ENCODE data around the gene FGF1. TPM values are rescaled to one million over a fixed set of nuclear protein-coding genes. Genes with fewer than 3 reads are reported as not detected.

Gene FGF1
- total RNA-seq, 2 experiments from 2014 or later: not detected

DNA sequence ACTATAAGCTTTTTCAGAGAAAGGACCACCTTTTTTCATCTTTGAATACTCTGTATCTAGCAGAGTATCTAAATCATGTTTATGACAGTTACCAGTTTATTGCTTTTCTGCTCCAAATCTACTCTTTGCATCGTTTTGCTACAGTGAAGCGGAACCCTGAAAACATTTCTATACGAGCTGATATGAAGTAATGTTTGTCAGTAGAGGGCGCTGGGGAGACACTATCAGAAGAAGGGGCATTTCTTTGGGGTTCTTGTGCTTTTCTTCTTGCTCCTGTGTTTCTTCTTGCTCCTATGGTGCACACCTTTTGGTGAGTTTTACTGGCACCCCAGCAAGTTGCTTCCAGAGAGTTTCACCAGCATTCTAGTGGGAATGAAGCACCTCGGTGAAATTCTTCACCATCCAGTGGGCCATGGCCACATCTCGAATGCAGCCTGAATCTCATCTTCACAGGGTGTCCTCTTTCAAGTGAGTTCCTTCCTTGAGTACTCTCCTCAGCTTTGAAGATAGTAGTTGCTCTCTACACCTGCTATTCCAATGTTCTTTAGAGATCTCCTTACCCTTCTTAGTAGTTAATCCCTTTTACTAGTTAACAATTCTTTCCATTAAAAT lies 98.4 kb downstream of the FGF1 start:
- CTCF ChIA-PET: interaction anchor here (0.8 to 1.9 kb wide), 6 partner anchors 9 to 126 kb away, joined by 3 to 5 read pairs (median 5); no protein-coding TSS in a partner anchor
- ATAC-seq (no peak), DNase-seq (peak; percentile 45)
- no peak overlapping the region for H3K4me3 Mint-ChIP-seq
- H3K27ac Mint-ChIP-seq: no peak overlapping the region
- no peaks in the 10 kb centered on the region for H3K9me3 Mint-ChIP-seq (ENCODE audit: low read depth)
- no peaks in the 10 kb centered on the region for H3K36me3 Mint-ChIP-seq
- no peaks in the 10 kb centered on the region for H3K4me1 Mint-ChIP-seq
- H3K27me3 Mint-ChIP-seq: peaks cover 52% of the 10 kb centered on the region

DNA sequence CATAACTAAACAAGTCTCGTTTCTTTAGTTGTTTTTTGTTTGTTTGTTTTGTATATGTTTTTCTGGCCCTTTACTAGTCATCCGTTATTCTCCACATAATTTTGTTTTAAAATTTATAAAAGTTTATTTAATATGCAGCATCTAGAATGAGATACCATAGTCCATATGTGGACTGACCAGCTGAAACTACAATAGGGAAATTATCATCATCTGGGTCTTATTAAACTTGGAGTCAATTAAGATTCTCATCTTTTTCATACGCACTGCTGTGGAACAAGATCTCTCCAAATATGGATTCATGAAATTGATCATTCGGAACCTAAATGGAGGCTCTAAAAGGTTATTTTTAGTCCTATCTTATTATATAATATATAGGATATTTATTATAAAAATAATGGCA lies 99.3 kb downstream of the FGF1 start:
- Mint-ChIP-seq H3K4me1 (no peaks in the 10 kb centered on the region), H3K4me3 (no peak overlapping the region), H3K9me3 (ENCODE audit: low read depth) (no peaks in the 10 kb centered on the region), H3K27me3 (peaks cover 46% of the 10 kb centered on the region), H3K27ac (no peak overlapping the region), H3K36me3 (no peaks in the 10 kb centered on the region)
- ATAC-seq (no peak), DNase-seq (no peak)
- CTCF ChIA-PET: interaction anchor here (0.6 to 1.9 kb wide), 5 partner anchors 9 to 126 kb away, joined by 3 to 5 read pairs (median 5); no protein-coding TSS in a partner anchor

DNA sequence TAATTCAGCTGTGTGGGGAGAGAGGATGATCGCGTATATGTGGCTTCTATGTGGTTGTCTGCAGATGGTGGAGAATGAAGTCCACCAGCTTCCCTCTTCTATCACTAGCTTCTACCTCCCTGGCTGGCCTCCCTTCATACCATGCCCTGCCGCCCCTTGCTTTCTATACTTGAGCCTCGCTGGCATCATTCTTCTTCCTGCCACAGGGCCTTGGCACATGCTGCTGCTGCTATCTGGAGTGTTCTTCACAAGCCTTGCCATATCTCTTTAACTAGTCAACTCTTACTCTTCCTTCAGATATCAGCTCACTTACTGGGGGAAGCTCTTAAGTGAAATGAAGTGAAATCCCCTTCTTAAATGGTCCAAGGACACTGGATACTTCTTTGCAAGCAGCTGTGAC lies 100.4 kb downstream of the FGF1 start:
- Mint-ChIP-seq H3K27me3 (peaks cover 36% of the 10 kb centered on the region), H3K36me3 (no peaks in the 10 kb centered on the region)
- CTCF ChIA-PET: interaction anchor here (1.5 kb wide), 1 partner anchor 114 kb away, joined by 5 read pairs; no protein-coding TSS in a partner anchor

DNA sequence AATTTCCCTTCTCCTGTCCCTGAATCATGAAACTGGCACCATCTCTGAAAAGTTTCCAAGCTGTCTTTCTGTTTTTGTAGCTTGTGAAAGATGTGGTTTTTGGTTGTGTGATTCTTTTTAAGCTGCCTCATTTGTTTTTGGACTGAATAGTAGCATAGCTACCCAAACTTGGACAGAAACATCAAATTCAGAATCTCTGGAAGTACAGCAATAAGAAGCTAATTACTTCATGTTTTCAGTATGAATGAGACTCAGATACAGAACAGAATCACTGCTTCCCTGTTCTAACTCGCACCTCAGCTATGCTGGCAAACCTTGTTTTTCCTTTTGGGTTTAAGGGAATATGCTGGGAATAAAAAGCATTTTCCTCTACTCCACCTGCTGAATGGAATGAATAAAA lies 101.0 kb downstream of the FGF1 start:
- Mint-ChIP-seq H3K36me3 (peaks cover 3% of the 10 kb centered on the region), H3K9me3 (ENCODE audit: low read depth) (no peaks in the 10 kb centered on the region), H3K27me3 (peaks cover 30% of the 10 kb centered on the region), H3K4me1 (peaks cover 10% of the 10 kb centered on the region), H3K27ac (no peak overlapping the region), H3K4me3 (no peak overlapping the region)
- no peak for ATAC-seq
- CTCF ChIA-PET: interaction anchor here (1.5 kb wide), 1 partner anchor 114 kb away, joined by 5 read pairs; no protein-coding TSS in a partner anchor
- no peak for DNase-seq

More for the DNA sequence above, 100.4 kb downstream of the FGF1 start:
- no peaks in the 10 kb centered on the region for H3K9me3 Mint-ChIP-seq (ENCODE audit: low read depth)
- ATAC-seq (no peak), DNase-seq (no peak)
- H3K4me1 Mint-ChIP-seq: peaks cover 5% of the 10 kb centered on the region
- H3K27ac Mint-ChIP-seq: no peak overlapping the region
- no peak overlapping the region for H3K4me3 Mint-ChIP-seq

DNA sequence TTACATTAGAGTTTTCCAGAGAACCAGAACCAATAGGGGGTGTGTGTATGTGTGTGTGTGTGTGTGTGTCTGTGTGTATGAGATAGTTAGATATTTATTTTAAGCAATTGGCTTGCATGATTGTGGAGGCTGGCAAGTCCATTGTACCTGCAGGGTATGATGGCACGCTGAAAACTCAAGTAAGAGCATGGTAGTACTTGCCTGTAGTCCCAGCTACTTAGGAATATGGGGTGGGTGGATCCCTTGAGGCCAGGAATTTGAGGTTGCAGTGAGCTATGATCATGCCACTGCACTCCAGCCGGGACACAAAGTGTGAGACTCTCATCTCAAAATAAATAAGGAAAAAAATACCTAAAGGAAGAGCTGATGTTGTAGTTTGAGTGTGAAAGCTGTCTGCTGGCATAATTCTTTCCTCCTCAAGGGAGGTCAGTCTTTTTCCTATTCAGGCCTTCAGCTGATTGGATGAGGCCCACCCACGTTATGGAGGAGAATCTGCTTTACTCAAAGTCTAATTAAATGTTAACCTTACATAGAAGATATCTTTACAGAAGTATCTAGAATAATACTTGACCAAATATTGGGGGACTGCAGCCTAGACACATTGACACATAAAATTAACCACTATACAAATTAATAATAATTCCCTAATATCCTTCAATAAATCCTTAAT lies 107.6 kb downstream of the FGF1 start:
- no peak for ATAC-seq
- Mint-ChIP-seq H3K4me3 (no peak overlapping the region), H3K36me3 (peaks cover 8% of the 10 kb centered on the region), H3K27ac (no peak overlapping the region), H3K27me3 (no peaks in the 10 kb centered on the region), H3K9me3 (ENCODE audit: low read depth) (peaks cover 4% of the 10 kb centered on the region), H3K4me1 (peaks cover 15% of the 10 kb centered on the region)
- DNase-seq: no peak
- CTCF ChIA-PET: no interaction called here

DNA sequence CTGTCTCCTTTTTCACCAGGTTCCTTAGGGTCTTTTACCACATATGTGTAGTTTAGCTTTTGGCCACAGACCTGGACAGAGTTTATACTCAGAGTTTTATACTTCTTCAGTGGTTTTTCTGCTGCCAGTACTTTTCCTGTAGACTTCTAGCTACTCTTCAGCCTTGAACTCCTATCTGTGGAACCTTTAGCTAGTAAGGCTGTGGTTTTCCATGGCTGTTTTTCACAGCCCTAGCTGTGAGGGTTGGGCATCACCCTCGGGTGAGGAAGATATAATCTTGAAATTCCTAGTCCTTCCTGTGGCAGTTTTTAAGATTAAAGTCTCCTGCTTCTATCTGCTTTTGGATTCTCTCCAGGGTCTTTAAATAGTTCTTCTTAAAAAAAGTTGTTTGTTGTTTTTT lies 109.1 kb downstream of the FGF1 start:
- DNase-seq (no peak), ATAC-seq (no peak)
- Mint-ChIP-seq H3K9me3 (ENCODE audit: low read depth) (peaks cover 4% of the 10 kb centered on the region), H3K27ac (no peak overlapping the region), H3K36me3 (peaks cover 8% of the 10 kb centered on the region), H3K4me3 (no peak overlapping the region), H3K4me1 (peaks cover 15% of the 10 kb centered on the region), H3K27me3 (no peaks in the 10 kb centered on the region)
- CTCF ChIA-PET: interaction anchor here (1.6 kb wide), 1 partner anchor 27 kb away, joined by 6 read pairs; no protein-coding TSS in a partner anchor

DNA sequence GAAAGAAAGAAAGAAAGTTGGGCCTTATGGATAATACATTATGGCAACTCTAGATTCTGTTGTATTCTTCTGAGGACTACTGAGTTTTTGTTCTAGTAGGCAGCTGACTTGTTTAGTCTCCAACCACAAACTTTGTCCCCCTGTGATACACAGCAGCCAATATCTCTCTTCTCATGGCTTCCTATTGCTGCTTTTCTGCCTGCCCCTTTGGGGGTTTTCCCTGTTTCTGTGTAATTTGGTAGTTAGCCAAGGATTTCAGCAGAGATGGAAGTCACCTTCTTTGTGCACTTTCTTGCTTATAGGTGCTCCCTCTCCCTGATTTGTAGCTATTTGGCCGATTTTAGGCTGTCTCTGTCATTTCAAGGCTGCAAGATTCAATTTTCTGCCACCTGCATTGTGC lies 109.6 kb downstream of the FGF1 start:
- no peak for DNase-seq
- Mint-ChIP-seq H3K27me3 (peaks cover 3% of the 10 kb centered on the region), H3K27ac (no peak overlapping the region), H3K9me3 (ENCODE audit: low read depth) (peaks cover 4% of the 10 kb centered on the region), H3K4me1 (peaks cover 15% of the 10 kb centered on the region), H3K4me3 (no peak overlapping the region), H3K36me3 (peaks cover 8% of the 10 kb centered on the region)
- CTCF ChIA-PET: interaction anchor here (1.6 kb wide), 1 partner anchor 27 kb away, joined by 6 read pairs; no protein-coding TSS in a partner anchor
- ATAC-seq: no peak

DNA sequence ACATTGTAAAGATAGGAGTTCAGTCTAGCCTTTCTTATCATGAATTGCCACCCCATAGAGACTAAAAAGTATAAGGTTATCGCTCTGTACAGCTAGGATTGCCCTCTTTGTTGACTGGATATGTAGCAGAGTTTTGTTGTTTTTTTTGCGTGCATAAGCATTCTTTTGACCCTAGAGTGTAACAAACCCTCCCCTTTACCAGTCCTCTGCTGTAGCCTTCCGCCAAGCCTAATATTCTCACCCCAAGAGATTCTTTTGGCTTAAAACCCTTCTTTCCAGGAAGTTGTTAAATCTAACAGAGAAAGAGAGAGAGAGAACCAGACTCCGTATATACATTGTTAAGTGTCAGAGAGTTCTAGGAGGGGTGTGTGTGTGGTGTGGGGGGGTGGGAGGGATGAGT lies 113.9 kb downstream of the FGF1 start:
- Mint-ChIP-seq H3K36me3 (no peaks in the 10 kb centered on the region), H3K27me3 (peaks cover 5% of the 10 kb centered on the region), H3K9me3 (ENCODE audit: low read depth) (no peaks in the 10 kb centered on the region), H3K4me3 (no peak overlapping the region), H3K27ac (no peak overlapping the region), H3K4me1 (no peaks in the 10 kb centered on the region)
- CTCF ChIA-PET: no interaction called here
- no peak for DNase-seq
- no peak for ATAC-seq

DNA sequence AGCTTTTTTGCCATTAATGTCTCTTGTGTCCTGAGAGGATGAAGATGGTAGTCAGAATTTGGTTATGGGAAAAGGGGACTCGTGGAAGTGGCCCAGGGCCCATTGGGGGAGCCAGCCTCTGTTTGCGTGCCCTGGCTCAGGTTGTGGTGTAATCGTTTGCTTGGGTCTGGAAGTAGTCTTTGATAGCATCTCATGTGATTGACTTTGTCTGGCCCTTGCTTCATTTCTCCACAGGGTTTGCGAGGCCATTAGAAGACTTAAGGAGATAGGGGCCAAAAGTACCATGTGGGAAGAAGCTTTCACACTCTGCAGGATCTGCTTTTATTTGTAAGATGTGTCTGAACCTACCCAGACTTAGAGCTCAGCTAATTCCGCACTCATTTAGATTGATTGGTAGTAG lies 114.5 kb downstream of the FGF1 start:
- Mint-ChIP-seq H3K36me3 (no peaks in the 10 kb centered on the region), H3K9me3 (ENCODE audit: low read depth) (no peaks in the 10 kb centered on the region), H3K27ac (no peak overlapping the region), H3K27me3 (peaks cover 5% of the 10 kb centered on the region), H3K4me1 (no peaks in the 10 kb centered on the region), H3K4me3 (no peak overlapping the region)
- no peak for ATAC-seq
- CTCF ChIA-PET: interaction anchor here (0.7 kb wide), 1 partner anchor 15 kb away, joined by 3 read pairs; no protein-coding TSS in a partner anchor
- no peak for DNase-seq

DNA sequence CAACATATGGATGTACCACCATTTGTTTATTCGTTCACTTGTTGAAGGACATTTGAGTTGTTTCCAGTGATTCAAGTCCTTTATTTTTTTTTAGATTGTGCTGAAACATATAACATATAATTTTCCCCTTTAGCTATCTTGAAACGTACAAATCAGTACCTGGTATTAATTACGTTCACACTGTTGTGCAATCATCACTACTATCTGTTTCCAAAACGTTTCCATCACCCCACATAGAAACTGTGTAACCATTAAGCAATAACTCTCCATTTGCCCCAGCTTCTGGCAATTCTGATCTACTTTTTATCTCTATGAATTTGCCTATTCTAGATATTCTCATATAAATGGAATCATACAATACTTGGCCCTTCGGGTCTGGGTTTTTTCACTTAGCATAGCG lies 116.0 kb downstream of the FGF1 start:
- CTCF ChIA-PET: no interaction called here
- ATAC-seq (no peak), DNase-seq (no peak)
- H3K27ac Mint-ChIP-seq: no peak overlapping the region
- H3K4me1 Mint-ChIP-seq: no peaks in the 10 kb centered on the region
- H3K27me3 Mint-ChIP-seq: peaks cover 5% of the 10 kb centered on the region
- no peaks in the 10 kb centered on the region for H3K36me3 Mint-ChIP-seq
- H3K9me3 Mint-ChIP-seq (ENCODE audit: low read depth): no peaks in the 10 kb centered on the region
- H3K4me3 Mint-ChIP-seq: no peak overlapping the region

DNA sequence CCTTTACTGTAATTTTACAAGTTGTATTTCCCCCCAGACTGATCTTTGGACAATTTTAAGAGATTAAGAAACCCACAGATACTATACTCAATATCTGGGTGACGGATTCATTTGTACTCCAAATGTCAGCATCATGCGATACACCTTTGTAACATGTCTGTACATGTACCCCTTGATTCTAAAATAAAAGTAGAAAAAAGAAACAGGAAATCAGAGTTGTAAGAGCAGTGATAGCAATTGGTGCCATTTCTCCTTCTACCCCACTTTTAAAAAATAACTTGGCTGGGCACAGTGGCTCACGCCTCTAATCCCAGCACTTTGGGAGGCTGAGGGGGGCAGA lies 116.9 kb downstream of the FGF1 start:
- H3K27ac Mint-ChIP-seq: no peak overlapping the region
- no peak overlapping the region for H3K4me3 Mint-ChIP-seq
- H3K36me3 Mint-ChIP-seq: no peaks in the 10 kb centered on the region
- CTCF ChIA-PET: no interaction called here
- H3K9me3 Mint-ChIP-seq (ENCODE audit: low read depth): no peaks in the 10 kb centered on the region
- DNase-seq (no peak), ATAC-seq (no peak)
- peaks cover 5% of the 10 kb centered on the region for H3K27me3 Mint-ChIP-seq
- H3K4me1 Mint-ChIP-seq: no peaks in the 10 kb centered on the region

DNA sequence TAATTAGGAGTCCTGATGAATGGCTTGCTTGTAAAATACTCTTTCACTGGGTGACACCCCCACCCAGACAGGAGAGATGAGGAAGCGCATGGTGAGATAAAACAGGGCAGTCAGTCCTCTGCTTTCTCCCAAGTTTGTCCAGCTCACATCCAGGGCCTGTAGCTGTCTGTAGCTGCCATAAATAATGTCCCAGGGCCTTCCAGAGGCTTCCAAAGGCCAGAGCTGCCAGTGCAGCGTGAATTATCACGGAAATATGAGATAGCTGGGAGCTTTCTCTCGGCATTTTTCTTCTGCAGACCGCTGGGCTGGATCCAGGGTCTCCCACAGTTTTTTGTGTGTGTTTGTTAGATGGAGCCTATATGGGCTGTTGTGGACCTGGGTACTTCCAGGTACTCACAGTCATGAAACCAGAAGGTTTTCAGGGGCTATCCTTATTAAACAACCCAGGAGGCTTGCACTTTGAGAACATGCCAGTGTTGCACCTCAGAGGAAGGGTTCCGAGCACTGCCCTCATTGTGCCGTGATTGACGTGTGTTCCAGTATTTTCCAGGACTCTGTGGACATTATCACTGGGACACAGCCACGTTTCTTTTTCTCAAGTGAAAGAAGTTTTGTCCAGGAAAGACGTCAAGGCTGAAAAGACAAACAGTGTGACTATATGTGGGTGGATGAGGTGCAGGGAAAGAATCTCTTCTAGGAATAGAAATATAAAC lies 117.5 kb downstream of the FGF1 start:
- H3K27ac Mint-ChIP-seq: no peak overlapping the region
- ATAC-seq (no peak), DNase-seq (no peak)
- H3K4me3 Mint-ChIP-seq: no peak overlapping the region
- CTCF ChIA-PET: no interaction called here
- H3K36me3 Mint-ChIP-seq: no peaks in the 10 kb centered on the region
- no peaks in the 10 kb centered on the region for H3K9me3 Mint-ChIP-seq (ENCODE audit: low read depth)
- peaks cover 5% of the 10 kb centered on the region for H3K27me3 Mint-ChIP-seq
- H3K4me1 Mint-ChIP-seq: no peaks in the 10 kb centered on the region

DNA sequence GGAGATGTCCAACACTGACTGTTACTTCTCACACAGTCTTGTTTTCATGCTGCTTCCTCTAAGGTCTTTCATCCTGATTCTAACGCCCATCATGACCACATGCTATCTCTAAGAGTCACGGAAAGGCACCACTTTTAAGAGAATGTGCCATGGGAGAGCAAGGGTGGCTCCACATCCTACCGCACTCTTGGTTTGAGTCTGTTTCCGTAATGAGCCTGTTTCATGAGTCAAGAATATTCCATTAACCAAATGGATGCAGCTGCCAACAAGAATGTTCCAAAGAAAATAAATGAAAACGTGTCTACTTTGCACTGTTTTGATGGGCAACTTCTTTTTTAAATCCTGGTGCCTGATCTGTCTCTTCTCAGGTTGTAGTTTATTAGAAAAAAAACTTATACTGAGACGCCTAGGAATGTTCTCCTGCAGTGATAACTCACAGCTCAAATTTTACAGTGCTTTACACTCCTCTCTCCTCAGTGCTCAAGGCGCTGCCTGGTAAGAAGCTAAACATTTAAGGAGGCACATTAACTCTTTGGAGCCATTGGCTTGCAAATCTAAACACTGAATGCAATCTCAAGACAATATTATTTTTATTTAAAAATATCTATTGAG lies 124.3 kb downstream of the FGF1 start:
- no peak for DNase-seq
- Mint-ChIP-seq H3K9me3 (ENCODE audit: low read depth) (no peaks in the 10 kb centered on the region), H3K27me3 (peaks cover 2% of the 10 kb centered on the region), H3K36me3 (no peaks in the 10 kb centered on the region), H3K27ac (no peak overlapping the region), H3K4me3 (no peak overlapping the region), H3K4me1 (no peaks in the 10 kb centered on the region)
- ATAC-seq: no peak
- CTCF ChIA-PET: no interaction called here

Measured in activated CD8-positive, alpha-beta memory T cell treated with anti-CD3 and anti-CD28 coated beads, Interleukin-2, amount 10 ng/mL, durations not matched to agents 7 days and 5 days (primary cell).